HG02970 (cell line): Measurements from ENCODE around the gene HLA-DOA.

Experiments
- ATAC-seq: cut with Tn5 transposase; IDR thresholded peaks from one replicate; pipeline ENCODE4 v1.9.1; 2021; ENCODE audit warnings: mild to moderate bottlenecking, moderate library complexity, moderate number of reproducible peaks; ENCODE audit not compliant: unreplicated experiment, low FRiP score

The HLA-DOA gene

DNA sequence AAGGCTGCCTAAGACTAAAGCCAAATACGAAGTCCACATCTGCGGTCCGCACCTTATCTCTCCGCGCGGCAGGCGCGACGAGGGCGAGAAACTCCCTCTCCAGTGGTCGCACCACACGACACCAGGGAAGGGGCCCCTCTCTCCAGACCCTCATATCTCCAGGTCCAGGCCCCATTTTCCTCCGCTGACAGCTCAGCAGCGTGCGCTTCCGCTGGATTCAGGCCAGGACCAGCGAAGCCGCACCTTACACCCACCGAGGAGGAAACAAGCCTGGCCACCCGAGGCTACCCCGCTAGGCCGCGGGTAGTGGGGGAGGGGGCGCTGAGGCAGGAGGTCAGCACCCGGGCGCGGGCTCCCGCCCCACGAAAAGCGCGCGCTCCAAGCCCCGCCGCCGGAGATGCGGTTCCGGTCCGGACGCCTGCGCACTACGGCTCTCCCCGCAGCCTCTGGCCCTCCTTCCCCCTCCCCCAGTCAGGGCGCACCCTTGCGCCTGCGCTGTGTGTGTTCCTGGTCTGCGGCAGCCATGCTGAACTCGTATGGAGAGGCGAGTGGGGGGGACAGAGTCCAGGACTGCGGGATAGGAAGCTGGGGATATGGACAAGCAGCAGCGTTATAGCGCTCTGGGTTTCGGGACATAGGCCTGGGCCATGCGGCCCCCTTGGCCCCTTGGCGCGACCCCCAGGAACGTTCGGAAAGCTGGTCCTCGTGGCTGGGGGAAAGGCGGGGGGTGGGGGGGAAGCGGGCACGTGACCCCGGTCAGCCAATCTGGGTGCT, 41.1 kb downstream of the HLA-DOA start, which contains the start of gene BRD2:
Gene BRD2 (plus strand): TSS at position 502 of the 774 bp plus-strand sequence. CDS start 4,305 bp downstream, outside the sequence.
- peak; percentile 31 for ATAC-seq

DNA sequence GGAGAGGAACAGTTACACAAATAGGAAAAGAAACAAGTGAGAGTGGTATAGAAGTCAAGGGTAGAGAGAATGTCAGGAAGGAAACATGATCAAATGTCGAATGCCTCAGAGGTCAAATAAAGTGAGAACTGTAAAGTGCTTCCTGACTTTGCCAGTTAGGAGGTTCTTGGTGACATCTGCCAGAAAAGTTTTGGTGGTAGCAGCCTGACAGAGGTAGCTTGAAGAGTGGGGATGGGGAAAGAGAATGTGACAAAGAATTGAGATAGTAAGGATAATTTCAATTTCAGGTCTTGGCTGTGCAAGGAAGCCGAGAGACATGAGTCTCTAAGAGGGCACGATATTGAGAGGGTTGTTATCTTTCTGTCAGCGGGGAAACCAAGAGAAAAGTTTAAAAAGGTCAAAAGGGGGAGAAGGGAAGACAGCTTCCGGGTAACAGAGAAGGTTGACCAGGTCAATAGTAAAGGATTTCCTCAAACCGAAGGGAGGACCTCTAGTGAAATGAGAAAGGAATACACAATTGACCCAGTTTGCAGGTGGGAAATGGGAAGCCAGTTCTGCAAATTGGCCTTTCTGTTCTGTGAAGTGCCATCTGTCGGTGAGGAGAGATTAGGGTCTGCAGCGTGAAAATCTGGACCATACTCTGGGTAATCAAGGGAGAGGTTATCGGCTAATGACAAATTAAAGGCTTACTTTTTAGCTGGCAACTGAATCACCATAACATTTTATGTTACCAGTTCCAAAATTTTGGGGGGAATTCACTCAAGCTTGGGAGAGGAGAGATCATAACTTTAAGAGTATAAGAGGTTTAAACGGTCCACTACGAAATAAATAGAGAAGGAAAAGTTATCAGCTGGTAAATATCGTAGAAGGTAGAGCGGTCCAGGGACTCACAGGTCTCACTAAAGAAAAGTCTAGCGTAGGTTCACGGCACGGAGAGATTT, 42.0 kb downstream of the HLA-DOA start:
- no peak for ATAC-seq

DNA sequence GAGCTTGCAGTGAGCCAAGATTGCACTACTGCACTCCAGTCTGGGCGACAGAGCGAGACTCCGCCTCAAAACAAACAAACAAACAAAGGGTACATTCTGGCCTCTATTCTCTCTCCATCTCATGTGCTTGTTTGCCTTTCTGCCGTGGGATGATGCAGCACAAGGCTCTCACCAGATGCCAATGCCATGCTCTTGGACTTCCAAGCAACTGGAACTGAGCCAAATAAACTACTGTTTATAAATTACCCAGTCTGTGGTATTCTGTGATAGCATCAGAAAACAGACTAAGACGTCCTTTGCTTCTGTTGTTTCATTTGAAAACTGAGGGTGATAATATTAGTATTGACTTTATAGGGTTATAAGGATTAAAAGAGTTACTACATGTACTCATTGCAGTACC, 44.6 kb downstream of the HLA-DOA start:
- no peak for ATAC-seq

DNA sequence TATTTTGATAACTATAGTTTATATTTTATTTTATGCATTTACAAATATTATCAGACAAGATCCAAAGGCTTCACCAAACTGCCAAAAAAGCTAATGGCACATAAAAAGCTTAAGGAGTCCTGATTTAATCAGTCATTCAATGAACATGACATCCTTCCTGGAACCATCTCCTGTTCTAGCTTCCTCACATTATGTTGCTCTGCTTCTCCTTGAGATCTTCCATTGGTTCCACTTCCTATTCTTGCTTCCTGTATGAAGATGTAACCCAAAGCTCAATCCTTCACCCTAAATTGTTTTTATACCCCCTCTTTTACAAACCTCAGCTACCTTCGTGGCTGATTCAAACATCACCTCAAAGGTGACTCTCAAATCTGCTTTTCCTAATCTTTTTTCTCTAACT, 45.5 kb downstream of the HLA-DOA start:
- ATAC-seq: no peak

DNA sequence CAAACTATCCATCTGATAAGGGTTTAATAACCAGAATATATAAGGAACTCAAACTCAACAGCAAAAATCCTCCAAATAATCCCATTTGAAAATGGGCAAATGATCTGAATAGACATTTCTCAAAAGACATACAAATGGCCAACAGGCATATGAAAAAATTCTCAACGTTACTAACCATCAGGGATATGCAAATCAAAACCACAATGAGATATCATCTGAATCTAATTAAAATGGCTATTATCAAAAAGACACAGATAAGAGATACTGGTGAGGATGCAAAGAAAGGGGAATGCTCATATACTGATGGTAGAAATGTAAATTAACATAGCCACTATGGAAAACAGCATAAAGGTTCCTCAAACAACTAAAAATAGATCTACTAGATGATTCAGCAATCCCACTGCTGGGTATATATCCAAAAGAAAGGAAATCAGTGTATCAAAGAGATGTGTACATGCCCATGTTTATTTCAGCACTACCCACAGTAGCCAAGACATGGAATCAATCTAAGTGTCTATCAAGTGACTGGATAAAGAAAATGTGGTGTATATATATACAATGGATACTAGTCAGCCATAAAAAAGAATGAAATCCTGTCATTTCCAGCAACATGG, 47.1 kb downstream of the HLA-DOA start:
- ATAC-seq: no peak

DNA sequence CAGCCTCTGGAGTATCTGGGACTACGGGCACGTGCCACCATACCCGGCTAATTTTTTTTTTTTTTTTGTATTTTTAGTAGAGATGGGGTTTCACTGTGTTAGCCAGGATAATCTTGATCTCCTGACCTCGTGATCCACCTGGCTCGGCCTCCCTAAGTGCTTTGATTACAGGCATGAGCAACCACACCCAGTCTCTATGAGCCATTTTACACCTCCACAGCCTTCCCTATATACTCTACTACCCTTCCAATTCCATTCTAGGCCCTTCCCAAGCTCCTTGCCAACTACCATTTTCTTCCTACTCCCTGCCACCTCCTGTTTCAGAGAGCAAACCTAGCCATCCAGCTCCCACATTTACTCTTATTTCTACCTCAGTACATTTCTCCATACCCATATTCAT, 48.8 kb downstream of the HLA-DOA start:
- no peak for ATAC-seq

DNA sequence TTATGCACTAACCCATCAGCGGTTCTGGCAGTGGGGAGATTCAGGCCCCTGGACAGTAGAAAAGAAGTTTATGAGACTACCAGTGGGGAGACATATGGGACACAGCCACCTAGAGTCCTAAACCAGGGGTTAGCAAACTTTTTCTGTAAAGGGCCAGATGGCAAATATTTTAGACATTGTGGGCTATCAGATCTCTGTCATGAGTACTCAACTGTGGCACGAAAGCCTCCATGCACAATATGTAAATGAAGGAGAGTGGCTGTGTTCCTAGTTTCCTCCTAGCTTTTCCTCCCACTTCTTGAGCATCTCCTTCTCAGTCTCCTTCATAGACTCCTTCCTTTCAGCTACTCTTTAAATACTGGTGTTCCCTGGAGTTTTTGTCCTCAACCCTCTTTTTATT, 53.2 kb downstream of the HLA-DOA start:
- no peak for ATAC-seq

DNA sequence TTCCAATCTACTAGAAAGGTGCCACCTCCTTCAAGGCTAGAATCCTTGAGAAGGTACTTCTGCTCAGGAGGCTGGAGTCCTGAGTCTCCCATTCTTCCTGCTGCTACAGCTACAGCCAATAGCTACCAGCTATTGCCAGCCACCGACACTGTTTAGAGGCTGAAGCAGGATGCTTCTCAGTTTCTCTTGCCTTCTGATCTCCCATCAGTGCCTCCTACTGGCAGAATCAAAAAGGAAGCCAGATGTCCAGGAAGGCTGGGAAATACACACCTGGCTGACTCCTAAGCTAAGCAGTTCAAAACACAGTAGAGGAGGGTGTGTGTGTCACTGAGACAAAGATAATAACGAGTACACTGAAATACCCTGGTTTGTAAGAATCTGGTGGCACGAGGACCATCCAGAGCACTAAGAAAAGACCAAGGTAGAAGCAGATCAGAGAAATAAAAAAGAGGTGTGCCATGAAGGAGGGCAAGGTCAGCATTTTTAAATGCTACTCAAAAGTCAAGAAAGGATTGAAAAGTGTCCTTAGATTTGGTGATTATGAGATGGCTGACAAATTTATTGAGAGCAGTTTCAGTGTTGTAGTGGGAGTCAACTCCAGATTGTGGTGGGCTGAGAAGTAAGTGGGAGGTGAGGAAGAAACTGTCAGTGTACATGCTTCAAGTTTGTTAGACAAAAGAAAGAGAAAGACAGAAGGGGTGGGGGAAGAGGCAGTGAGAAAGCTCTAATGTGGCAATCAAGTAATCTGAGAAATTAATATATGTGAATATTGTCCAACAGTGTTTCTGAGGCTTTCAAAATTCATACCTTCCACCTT, 54.2 kb downstream of the HLA-DOA start:
- no peak for ATAC-seq

DNA sequence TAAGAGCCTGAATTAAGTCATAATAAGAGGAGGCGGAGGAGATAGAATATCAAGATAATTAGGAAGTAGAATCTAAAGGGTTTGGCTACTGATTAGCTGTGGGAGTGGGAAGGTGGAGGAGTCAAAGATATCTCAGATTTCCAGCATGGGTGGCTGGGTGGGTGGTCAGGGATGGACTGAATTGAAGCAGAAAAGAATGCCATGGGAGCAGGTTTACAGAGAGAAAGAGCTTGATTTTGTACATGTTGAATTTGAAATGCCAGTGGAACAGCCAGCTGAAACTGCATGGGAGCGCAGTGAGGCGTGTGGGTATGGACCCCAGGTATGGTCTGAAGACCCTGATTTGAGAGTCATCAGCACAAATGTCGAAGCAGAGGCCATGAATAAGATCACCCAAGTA, 55.1 kb downstream of the HLA-DOA start:
- ATAC-seq: no peak
